Omental fat pad (tissue), 4 donors: ENCODE results near the gene MAGI1. TPM values are rescaled to one million over a fixed set of nuclear protein-coding genes. Genes with fewer than 3 reads are reported as not detected.

Source experiments
- ATAC-seq: fragments of 150-250 bp; one replicate; pipeline ENCODE4 v1.9.1; 2016; ENCODE audit warnings: mild to moderate bottlenecking, moderate library complexity; ENCODE audit not compliant: low FRiP score
- DNase-seq: peaks from one replicate; pipeline ENCODE4 v3.0.0-alpha.2; 2019; ENCODE audit warnings: low spot score
- CTCF ChIP-seq, 3 donors: fragments of 450-650 bp; IDR thresholded peaks; one replicate each; pipeline ENCODE4 v1.5.1; 2016 to 2017; ENCODE audit warnings: antibody characterized with exemption in 3 of 3, mild to moderate bottlenecking in 3 of 3, moderate library complexity in 2 of 3
- total RNA-seq, 4 donors: library from RNA; depleted of rRNA; stranded (reverse); fragments of >200 nt; gene quantifications; one replicate each; pipeline ENCODE4 v1.1.0, GENCODE V29; 2016

MAGI1 gene
- total RNA-seq, 4 donors from 2014 or later: 22.9 to 38.8 (median 34.3) TPM

DNA sequence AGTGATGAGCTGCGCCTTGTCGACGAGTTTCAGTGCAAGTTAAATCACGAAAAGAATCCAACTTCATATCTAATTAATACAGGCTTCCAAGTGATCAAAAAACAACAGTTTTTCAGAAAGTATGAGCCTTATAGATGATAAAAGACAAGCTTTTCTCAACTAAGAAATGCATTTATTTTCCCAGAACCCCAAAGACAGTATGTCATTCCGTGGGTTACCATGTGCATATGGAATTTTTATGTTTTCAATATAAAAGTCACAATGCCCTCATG, 442.8 kb downstream of the MAGI1 start:
- no peak for ATAC-seq
- TF ChIP-seq CTCF (IDR thresholded peaks at IDR 0.05): no peak
- no peak for DNase-seq

GRCh38 chr3:65595222-65596028, 443.3 kb downstream of the MAGI1 start:
- no peak for ATAC-seq

DNA sequence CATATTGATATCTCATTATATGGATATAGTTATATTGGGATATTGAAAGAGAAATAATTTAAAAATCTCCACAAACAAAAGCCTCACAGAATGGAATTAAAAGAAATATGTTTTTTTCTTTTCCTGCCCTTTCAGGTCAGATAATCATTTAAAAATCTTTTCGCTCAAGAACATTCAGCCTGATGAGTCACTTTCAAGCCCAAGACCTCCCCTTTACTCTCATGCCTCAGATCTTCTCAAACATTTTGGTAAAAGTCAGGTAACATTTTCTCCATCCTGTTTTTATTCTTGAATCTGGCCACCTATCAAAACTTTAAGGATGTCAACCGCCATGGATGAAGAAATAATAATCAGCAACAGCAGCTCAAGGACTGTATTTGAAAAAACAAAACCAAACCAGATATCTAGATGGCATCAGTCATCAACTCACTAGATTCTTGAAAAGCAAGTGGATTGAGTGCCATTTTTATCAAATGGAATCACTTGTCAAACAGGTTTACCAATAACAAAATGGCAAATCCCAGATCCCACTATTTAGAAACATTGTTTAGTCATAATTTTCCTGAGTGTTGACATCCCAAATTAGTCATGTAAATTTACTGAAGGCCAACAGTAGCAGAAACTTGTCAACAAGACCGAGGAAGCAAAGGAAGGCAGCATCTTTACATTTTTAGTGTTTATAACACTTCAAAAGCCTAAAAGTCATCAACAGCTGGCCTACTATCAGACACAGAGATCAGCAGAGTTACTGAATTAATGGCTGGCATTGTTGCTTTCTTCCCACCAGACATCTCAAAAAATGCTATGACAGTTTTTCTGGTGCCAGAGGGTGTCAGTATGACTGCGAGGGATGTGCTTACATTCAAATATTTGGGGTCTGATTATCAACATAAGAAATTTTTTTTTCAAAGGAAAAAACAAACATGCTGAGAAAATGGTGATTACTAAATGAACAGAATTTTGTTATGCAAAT, 444.7 kb downstream of the MAGI1 start:
- no peak for ATAC-seq
- no peak for TF ChIP-seq CTCF (IDR thresholded peaks at IDR 0.05)
- no peak for DNase-seq

More at GRCh38 chr3:65595222-65596028, 443.3 kb downstream of the MAGI1 start:
- TF ChIP-seq CTCF (IDR thresholded peaks at IDR 0.05): no peak
- DNase-seq: no peak

DNA sequence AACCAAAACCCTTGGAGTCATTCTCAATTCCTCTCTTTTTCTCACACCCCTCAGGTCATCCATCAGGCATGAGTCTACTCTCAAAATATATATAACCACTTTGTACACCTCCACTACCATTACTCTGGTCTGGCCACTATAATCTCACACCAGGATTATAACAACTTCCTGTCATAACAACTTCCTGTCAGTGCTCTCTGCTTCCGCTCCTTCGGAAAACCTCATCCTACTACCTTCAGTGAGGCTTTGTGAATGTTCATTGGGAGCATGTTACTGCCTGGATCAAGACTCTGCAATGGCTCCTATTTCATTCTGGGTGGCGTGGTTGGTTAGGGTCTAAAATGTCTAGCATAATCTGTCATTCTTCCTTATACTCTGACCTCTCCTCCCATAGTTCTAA, 447.4 kb downstream of the MAGI1 start:
- no peak for DNase-seq
- TF ChIP-seq CTCF (IDR thresholded peaks at IDR 0.05): no peak
- ATAC-seq: no peak

DNA sequence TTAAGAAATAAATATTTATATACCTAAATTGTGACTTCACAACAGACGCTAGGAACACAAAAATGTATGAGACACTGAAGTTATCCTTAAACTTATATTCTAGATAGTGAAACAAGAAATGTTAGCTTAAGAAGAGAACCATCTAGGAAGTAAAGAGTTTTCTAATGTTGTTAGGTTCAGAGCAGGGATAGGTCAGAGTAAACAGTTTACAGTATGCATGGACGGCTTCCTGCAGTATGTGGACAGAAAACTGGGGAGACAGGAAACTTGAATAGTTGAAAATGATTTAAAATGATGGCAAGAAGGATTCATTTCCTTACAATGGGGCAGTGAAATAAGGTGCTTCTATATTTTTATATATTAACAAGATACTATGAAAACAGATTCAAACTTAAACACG, 449.8 kb downstream of the MAGI1 start:
- no peak for DNase-seq
- TF ChIP-seq CTCF (IDR thresholded peaks at IDR 0.05): no peak
- no peak for ATAC-seq

DNA sequence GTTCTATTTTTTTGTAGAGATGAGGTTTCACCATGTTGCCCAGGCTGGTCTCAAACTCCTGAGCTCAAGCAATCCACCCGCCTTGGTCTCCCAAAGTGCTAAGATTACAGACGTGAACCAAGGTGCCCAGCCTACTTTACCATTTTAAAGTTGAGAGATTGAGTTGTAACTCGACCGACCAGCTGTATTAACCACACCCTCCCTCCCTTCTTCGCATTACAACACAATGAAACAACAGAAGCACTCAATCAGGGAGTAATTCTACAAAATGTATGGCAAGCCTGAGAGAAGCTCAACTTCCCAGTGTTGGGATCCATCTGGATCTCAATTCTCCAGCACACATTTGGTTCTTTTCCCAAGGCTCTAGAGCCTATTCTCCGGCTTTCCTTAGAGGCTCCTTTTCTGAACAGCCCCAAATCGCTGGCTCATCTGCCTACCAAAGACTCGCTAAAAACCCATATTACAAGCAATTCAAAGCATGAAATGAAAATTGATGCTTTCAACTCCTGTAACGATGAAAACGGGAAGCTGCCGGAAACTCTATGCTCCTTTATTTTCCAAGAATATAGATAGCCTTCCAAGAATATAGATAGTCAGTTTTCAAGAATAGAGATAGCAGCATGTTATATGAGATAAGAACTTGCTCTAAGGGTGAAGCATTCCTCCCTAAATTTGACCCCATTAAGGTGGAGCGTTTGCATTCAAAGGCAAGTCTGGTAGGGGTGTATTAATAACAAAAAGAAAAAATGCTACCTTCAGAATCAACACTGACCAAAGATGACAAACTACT, 450.9 kb downstream of the MAGI1 start:
- no peak for ATAC-seq
- TF ChIP-seq CTCF (IDR thresholded peaks at IDR 0.05): no peak

More for the DNA sequence above, 450.9 kb downstream of the MAGI1 start:
- DNase-seq: no peak
